Left renal pelvis (tissue), 4 donors: ENCODE data around the gene SLC10A3. TPM values are rescaled to one million over a fixed set of nuclear protein-coding genes. Genes with fewer than 3 reads are reported as not detected.
"Not testable (repeated sequence)": the region's sequence is repeated elsewhere in the genome, so short reads cannot be mapped to it uniquely, and the experiment has no call there.

Experiments
- DNase-seq, 4 donors: peaks; one replicate each; pipeline ENCODE4 v3.0.0-alpha.2; 2013; ENCODE audit warnings: low read depth in 4 of 4, low spot score in 3 of 4
- polyA plus RNA-seq, 4 donors: library from polyadenylated mRNA; unstranded; fragments of 120-200 nt; gene quantifications; one replicate each; pipeline ENCODE4 v1.2.1, GENCODE V29; 2013; ENCODE audit not compliant: insufficient read length in 4 of 4

The SLC10A3 gene
- polyA plus RNA-seq, 4 donors = 17.2 to 21.7 (median 21.0) TPM

DNA sequence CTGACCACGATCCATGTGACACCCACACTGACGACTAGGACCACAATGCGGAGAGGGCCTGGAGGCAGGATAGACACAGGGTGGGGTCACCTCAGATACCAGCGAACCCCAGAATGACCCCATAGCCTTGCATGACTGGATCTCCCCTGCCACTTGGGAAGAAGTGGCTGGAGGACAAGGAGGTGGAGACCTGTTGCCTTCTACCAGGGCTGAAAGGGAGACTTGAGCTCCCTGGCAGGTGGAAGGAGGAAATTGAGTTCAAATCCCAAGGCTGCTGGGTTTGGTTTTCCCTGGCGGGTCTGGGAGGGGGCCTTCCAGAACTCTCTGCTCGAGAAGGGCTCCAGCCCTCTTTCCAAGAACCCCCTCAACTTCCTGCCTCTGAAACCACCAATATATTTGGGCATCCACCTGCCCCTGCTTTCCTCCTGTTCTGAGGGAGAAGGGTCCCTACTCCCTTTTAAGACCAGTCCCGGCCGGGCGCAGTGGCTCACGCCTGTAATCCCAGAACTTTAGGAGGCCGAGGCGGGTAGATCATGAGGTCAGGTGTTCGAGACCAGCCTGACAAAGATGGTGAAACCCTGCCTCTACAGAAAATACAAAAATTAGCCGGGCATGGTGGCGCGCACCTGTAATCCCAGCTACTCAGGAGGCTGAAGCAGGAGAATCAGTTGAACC lies 22.6 kb upstream of the SLC10A3 start:
- no peak for DNase-seq

- no peak for DNase-seq
These were observed 21.3 kb upstream of the SLC10A3 start for GRCh38 chrX:154511761-154512160.

- no peak for DNase-seq
These were observed 19.0 kb upstream of the SLC10A3 start for GRCh38 chrX:154509455-154509854.

GRCh38 chrX:154508384-154508745 lies 17.9 kb upstream of the SLC10A3 start:
- no peak for DNase-seq

GRCh38 chrX:154507673-154508383 lies 17.4 kb upstream of the SLC10A3 start:
- DNase-seq = no peak

- no peak for DNase-seq
These were observed 16.3 kb upstream of the SLC10A3 start for GRCh38 chrX:154506483-154507332.

DNA sequence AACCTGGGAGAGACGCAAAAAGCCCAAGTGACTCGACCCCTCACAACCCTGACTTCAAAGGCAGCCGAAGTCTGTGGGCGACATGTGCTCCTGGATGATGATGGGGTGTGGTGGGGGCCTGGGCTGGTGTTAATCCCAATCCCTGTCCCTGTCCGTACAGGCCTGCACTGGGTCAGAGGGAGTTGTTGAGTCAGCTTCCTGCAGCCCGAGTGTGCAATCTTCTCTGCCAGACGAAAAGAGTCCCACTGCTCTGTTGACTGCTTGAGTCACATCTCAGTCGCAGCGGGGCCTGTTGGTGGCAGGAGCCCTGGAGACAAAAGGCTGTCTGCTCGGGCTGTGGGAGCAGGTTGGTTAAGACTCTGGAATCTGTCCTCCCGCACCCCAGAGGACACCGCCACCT lies 15.3 kb upstream of the SLC10A3 start:
- no peak for DNase-seq

DNA sequence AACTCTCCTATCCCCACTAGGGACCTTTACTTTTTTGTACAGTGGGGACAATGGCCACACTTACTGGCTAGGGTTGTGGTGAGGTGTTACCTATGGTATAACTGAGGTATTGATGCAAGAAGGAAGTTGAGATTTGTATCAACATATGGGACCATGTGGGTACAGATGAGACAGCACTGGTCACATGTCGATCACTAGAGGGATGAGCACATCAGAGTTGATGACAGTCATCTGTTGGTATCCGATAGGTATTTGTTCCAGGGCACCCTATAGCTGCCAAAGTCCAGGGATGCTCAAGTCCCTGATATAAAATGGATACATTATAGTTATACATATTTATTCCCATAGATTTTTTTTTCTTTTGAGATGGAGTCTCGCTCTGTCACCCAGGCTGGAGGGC lies 12.6 kb upstream of the SLC10A3 start:
- DNase-seq = no peak

DNA sequence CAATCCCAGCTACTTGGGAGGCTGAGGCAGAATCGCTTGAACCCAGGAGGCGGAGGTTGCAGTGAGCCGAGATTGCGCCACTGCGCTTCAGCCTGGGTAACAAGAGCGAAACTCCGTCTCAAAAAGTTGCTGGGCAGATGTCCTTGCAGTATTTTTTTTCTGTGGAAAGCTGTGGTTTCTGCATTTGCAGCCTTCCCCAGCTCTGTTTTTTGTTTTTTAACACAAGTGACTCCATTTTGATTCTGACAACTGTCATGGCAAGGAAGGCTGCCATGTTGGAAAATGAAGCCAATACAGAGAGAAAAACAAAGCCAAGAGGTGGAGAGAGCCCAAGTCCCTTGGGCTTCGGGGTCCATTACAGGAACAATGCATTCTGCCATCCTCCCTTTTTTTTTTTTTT lies 11.7 kb upstream of the SLC10A3 start:
- no peak for DNase-seq

DNA sequence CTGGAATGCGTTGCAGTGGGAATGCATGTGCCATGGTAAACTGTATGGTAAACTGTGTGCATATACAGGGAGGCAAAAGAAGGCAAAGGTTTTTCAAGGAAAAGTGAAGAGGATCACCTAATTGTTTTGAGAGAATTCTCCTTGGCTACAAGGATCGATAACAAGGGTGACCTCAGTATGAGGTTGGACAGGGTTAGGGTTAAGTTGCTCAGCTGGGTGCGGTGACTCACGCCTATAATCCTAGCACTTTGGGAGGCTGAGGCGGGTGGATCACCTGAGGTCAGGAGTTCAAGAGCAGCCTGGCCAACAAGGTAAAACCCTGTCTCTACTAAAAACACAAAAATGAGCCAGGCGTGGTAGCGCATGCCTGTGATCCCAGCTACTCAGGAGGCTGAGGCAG lies 11.0 kb upstream of the SLC10A3 start:
- not testable (repeated sequence) for DNase-seq

- DNase-seq = not testable (repeated sequence)
These were observed 6.2 kb upstream of the SLC10A3 start for GRCh38 chrX:154496591-154497137.

GRCh38 chrX:154495472-154495922 lies 5.1 kb upstream of the SLC10A3 start:
- no peak for DNase-seq

DNA sequence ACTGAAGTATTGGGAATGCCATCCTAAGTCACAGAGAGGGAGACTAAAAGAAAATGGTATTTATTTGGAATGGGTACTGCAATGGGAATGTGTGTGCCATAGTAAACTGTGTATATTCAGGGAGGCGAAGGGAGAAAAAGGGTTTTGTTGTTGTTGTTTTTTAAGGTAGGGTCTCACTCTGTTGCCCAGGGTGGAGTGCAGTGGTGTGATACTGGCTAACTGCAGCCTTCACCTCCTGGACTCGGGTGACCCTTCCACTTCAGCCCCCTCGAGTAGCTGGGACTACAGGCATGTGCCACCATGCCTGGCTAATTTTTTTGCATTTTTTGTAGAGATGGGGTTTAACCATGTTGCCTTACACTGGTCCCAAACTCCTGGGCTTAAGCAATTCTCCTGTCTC lies 4.3 kb upstream of the SLC10A3 start:
- DNase-seq = no peak

DNA sequence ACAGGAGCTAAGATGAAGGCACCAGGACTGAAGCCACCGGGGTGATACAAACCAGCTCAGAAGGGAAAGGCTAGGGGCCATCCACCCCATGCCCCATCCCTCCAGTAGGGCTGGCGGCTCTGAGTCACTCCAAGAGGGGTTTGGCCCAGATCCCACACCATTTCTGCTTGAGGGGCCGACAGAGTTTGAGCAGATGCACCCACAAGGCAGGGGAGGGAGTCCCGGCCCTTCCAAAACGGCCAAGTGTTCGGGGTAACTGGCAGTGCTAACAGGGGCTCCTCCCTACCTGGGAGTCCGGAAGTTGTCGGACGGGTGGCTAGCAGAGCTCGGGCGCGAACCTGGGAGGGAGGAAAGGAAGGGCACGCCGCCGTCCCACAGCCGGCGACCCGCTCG lies 412 bp downstream of the SLC10A3 start:
- DNase-seq = no peak

DNA sequence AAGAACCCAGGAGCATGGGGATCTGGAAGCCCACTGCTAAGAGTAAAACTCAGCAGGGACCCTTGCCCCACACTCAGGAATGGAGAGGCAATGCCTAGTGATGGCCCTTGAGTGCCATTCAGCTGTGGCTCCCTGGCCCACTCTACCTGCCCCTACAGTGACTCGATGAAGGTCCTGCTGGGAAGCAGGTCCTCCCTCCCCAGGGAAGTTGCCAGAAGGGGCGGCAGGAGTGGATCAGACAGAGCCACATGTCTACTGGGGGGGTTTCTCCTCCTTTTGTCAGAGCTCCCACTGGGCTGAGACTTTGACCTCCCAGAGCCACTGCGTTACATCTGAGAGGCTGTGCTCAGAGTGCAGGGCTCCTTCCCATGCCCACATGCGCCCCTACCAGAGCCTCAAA lies 1.2 kb downstream of the SLC10A3 start:
- DNase-seq = no peak

- no peak for DNase-seq
These were observed 1.9 kb downstream of the SLC10A3 start for GRCh38 chrX:154488336-154489075.

GRCh38 chrX:154487518-154488290 lies 2.7 kb downstream of the SLC10A3 start:
- no peak for DNase-seq

DNA sequence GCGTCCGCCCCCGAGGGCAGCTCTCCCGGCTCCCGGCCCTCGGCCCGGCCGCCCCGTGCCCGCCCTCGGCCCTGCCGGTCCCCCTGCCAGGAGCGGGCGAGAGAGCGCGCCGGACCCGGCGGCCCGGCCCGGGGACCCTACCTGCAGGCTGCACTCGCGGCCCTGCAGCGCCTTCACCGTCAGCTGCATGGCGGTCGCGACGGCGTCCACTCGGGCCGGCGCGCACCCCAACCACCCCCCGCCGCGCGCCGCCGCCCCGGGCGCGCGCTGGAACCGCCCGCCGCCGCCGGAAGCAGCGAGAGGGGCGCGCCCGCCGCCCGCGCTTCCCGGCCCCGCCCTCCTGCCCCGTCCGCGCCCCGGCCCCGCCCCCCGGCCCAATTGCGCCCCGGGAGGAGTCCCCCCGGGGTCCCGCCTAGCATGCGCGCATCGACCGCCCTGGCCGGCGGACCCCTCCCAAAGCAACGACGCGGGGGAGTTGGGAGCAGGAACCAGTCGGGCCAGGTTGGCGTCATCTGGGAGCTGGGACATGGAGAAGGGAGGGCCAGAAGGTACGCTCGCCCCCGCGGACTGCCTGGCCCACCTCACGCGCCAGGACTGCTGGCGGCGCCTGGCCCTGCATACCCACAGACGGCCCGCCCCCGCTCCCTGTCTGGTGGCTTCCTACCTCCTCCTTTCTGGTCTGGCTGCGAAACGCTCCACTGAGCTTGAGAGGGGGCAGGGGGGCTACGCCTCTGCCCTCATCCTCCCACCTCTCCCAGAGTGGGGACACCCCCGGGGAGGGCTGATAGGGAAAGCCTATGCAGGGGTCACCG lies 3.8 kb downstream of the SLC10A3 start, which contains the start of gene UBL4A:
UBL4A (minus strand) TSS at position 220 of the 812 bp plus-strand sequence; CDS start at position 189, 31 bp downstream.
- peak in 3 of 4 donors; percentile 44 to 58 (median 52) for DNase-seq

DNA sequence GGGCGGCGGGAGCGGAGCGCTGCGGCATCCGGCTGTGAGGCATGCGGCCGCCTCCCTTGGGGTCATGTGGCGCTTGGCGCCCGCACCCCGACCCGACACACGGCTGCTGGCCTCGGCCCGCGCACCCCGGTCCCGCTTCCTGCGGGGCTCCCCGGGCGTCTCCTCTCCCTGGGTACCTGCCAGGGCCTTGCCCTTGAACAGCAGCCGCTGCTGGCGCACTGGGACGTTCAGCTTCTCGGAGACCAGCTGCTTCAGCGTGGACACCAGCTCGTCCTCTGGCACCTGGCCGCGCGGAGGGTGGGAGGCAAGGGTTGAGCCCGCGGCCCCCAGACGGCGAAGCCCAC lies 4.4 kb downstream of the SLC10A3 start:
- no peak for DNase-seq
